ENCODE data around the gene ROBO3.
A peak's percentile ranks its signal among the peaks of the same experiment; 100 is the strongest.

ROBO3 gene

GRCh38 chr11:124898263-124898680 lies 33.0 kb downstream of the ROBO3 start:
- Histone ChIP-seq H3K9me3 (ENCODE audit: control insufficient read depth, insufficient read depth, low read length) (no peaks in the 10 kb centered on the region), H3K9ac (ENCODE audit: low read depth, low read length) (no peak overlapping the region), H3K36me3 (ENCODE audit: insufficient read depth, low read length) (no peaks in the 10 kb centered on the region), H3K4me1 (ENCODE audit: insufficient read depth, low read length) (peaks cover 24% of the 10 kb centered on the region)

- Histone ChIP-seq H3K9ac (ENCODE audit: low read depth, low read length) (no peak overlapping the region), H3K4me1 (ENCODE audit: insufficient read depth, low read length) (peaks cover 24% of the 10 kb centered on the region), H3K36me3 (ENCODE audit: insufficient read depth, low read length) (no peaks in the 10 kb centered on the region), H3K9me3 (ENCODE audit: control insufficient read depth, insufficient read depth, low read length) (no peaks in the 10 kb centered on the region)
These were observed 33.5 kb downstream of the ROBO3 start for GRCh38 chr11:124898711-124899110.

GRCh38 chr11:124899383-124900145 lies 34.3 kb downstream of the ROBO3 start:
- Histone ChIP-seq H3K9me3 (ENCODE audit: control insufficient read depth, insufficient read depth, low read length) (no peaks in the 10 kb centered on the region), H3K36me3 (ENCODE audit: insufficient read depth, low read length) (no peaks in the 10 kb centered on the region), H3K4me1 (ENCODE audit: insufficient read depth, low read length) (peaks cover 24% of the 10 kb centered on the region), H3K9ac (ENCODE audit: low read depth, low read length) (no peak overlapping the region)

- Histone ChIP-seq H3K4me1 (ENCODE audit: insufficient read depth, low read length) (peaks cover 24% of the 10 kb centered on the region), H3K9ac (ENCODE audit: low read depth, low read length) (no peak overlapping the region), H3K36me3 (ENCODE audit: insufficient read depth, low read length) (no peaks in the 10 kb centered on the region), H3K9me3 (ENCODE audit: control insufficient read depth, insufficient read depth, low read length) (no peaks in the 10 kb centered on the region)
These were observed 35.2 kb downstream of the ROBO3 start for GRCh38 chr11:124900464-124900863.

- peaks cover 24% of the 10 kb centered on the region for H3K4me1 ChIP-seq (ENCODE audit: insufficient read depth, low read length)
- H3K9me3 ChIP-seq (ENCODE audit: control insufficient read depth, insufficient read depth, low read length) = no peaks in the 10 kb centered on the region
- H3K9ac ChIP-seq (ENCODE audit: low read depth, low read length) = no peak overlapping the region
- no peaks in the 10 kb centered on the region for H3K36me3 ChIP-seq (ENCODE audit: insufficient read depth, low read length)
These were observed 37.4 kb downstream of the ROBO3 start for GRCh38 chr11:124902616-124903015.

- no peak overlapping the region for H3K9ac ChIP-seq (ENCODE audit: low read depth, low read length)
- H3K36me3 ChIP-seq (ENCODE audit: insufficient read depth, low read length) = no peaks in the 10 kb centered on the region
- H3K9me3 ChIP-seq (ENCODE audit: control insufficient read depth, insufficient read depth, low read length) = no peaks in the 10 kb centered on the region
- H3K4me1 ChIP-seq (ENCODE audit: insufficient read depth, low read length) = no peaks in the 10 kb centered on the region; the same call in 1 of the 2 replicates
These were observed 50.5 kb downstream of the ROBO3 start for GRCh38 chr11:124915541-124916369.

GRCh38 chr11:124916370-124916710 lies 51.1 kb downstream of the ROBO3 start:
- Histone ChIP-seq H3K9ac (ENCODE audit: low read depth, low read length) (no peak overlapping the region), H3K4me1 (ENCODE audit: insufficient read depth, low read length) (no peaks in the 10 kb centered on the region; the same call in 1 of the 2 replicates), H3K36me3 (ENCODE audit: insufficient read depth, low read length) (no peaks in the 10 kb centered on the region), H3K9me3 (ENCODE audit: control insufficient read depth, insufficient read depth, low read length) (no peaks in the 10 kb centered on the region)

- Histone ChIP-seq H3K36me3 (ENCODE audit: insufficient read depth, low read length) (no peaks in the 10 kb centered on the region), H3K9ac (ENCODE audit: low read depth, low read length) (no peak overlapping the region), H3K9me3 (ENCODE audit: control insufficient read depth, insufficient read depth, low read length) (no peaks in the 10 kb centered on the region), H3K4me1 (ENCODE audit: insufficient read depth, low read length) (no peaks in the 10 kb centered on the region; the same call in 1 of the 2 replicates)
These were observed 51.9 kb downstream of the ROBO3 start for GRCh38 chr11:124917115-124917637.

GRCh38 chr11:124918950-124919349 lies 53.7 kb downstream of the ROBO3 start, which contains the start of gene HEPN1:
TSS of gene HEPN1 (plus strand) at chr11:124919250.
- no peaks in the 10 kb centered on the region; the same call in 1 of the 2 replicates for H3K4me1 ChIP-seq (ENCODE audit: insufficient read depth, low read length)
- no peaks in the 10 kb centered on the region for H3K9me3 ChIP-seq (ENCODE audit: control insufficient read depth, insufficient read depth, low read length)
- H3K9ac ChIP-seq (ENCODE audit: low read depth, low read length) = no peak within 1 kb of the TSS
- H3K36me3 ChIP-seq (ENCODE audit: insufficient read depth, low read length) = no peaks in the 10 kb centered on the region

GRCh38 chr11:124919898-124920297 lies 54.7 kb downstream of the ROBO3 start:
- Histone ChIP-seq H3K36me3 (ENCODE audit: insufficient read depth, low read length) (no peaks in the 10 kb centered on the region), H3K9me3 (ENCODE audit: control insufficient read depth, insufficient read depth, low read length) (no peaks in the 10 kb centered on the region), H3K9ac (ENCODE audit: low read depth, low read length) (no peak overlapping the region), H3K4me1 (ENCODE audit: insufficient read depth, low read length) (no peaks in the 10 kb centered on the region; the same call in 1 of the 2 replicates)

GRCh38 chr11:124920356-124920755 lies 55.1 kb downstream of the ROBO3 start:
- H3K36me3 ChIP-seq (ENCODE audit: insufficient read depth, low read length) = no peaks in the 10 kb centered on the region
- H3K9me3 ChIP-seq (ENCODE audit: control insufficient read depth, insufficient read depth, low read length) = no peaks in the 10 kb centered on the region
- H3K9ac ChIP-seq (ENCODE audit: low read depth, low read length) = peak overlapping the region; percentile 61; the same call in 1 of the 2 replicates
- H3K4me1 ChIP-seq (ENCODE audit: insufficient read depth, low read length) = no peaks in the 10 kb centered on the region; the same call in 1 of the 2 replicates

GRCh38 chr11:124920870-124921609 lies 55.8 kb downstream of the ROBO3 start:
- Histone ChIP-seq H3K9ac (ENCODE audit: low read depth, low read length) (peak overlapping the region; percentile 61), H3K36me3 (ENCODE audit: insufficient read depth, low read length) (no peaks in the 10 kb centered on the region)

GRCh38 chr11:124922831-124923230 lies 57.6 kb downstream of the ROBO3 start:
- no peaks in the 10 kb centered on the region; the same call in 1 of the 2 replicates for H3K4me1 ChIP-seq (ENCODE audit: insufficient read depth, low read length)
- no peak overlapping the region for H3K9ac ChIP-seq (ENCODE audit: low read depth, low read length)
- H3K36me3 ChIP-seq (ENCODE audit: insufficient read depth, low read length) = no peaks in the 10 kb centered on the region
- no peaks in the 10 kb centered on the region for H3K9me3 ChIP-seq (ENCODE audit: control insufficient read depth, insufficient read depth, low read length)

More at GRCh38 chr11:124920870-124921609, 55.8 kb downstream of the ROBO3 start:
- H3K9me3 ChIP-seq (ENCODE audit: control insufficient read depth, insufficient read depth, low read length) = no peaks in the 10 kb centered on the region
- H3K4me1 ChIP-seq (ENCODE audit: insufficient read depth, low read length) = no peaks in the 10 kb centered on the region; the same call in 1 of the 2 replicates

GRCh38 chr11:124923296-124923695 lies 58.1 kb downstream of the ROBO3 start:
- Histone ChIP-seq H3K4me1 (ENCODE audit: insufficient read depth, low read length) (no peaks in the 10 kb centered on the region; the same call in 1 of the 2 replicates), H3K9me3 (ENCODE audit: control insufficient read depth, insufficient read depth, low read length) (no peaks in the 10 kb centered on the region), H3K36me3 (ENCODE audit: insufficient read depth, low read length) (no peaks in the 10 kb centered on the region), H3K9ac (ENCODE audit: low read depth, low read length) (no peak overlapping the region)
